CD4-positive, alpha-beta T cell (primary cell): ENCODE results near the gene CPNE2. TPM values are rescaled to one million over a fixed set of nuclear protein-coding genes. Genes with fewer than 3 reads are reported as not detected.

Experiments used
- ATAC-seq: fragments of 200-7000 bp; cut with Tn5 transposase; one replicate; pipeline ENCODE4 v1.10.0; 2022; ENCODE audit warnings: mild to moderate bottlenecking; ENCODE audit not compliant: poor library complexity
- CTCF ChIA-PET: fragments of 350-600 bp; sonication (Branson Sonifier 250); formaldehyde crosslinking; loops from one replicate; lab custom pipeline; 2021; ENCODE audit warnings: antibody characterized with exemption, inconsistent platforms; lab: Charles Lee
- POLR2A ChIA-PET: fragments of 350-600 bp; sonication (Branson Sonifier 250); formaldehyde crosslinking; loops from one replicate; lab custom pipeline; 2021; ENCODE audit warnings: antibody characterized with exemption, inconsistent platforms; lab: Charles Lee
- DNase-seq, 14 experiments: peaks; one replicate each; pipeline ENCODE4 v3.0.0-alpha.2; 2013 to 2020; ENCODE audit warnings: mixed read lengths in 2 of 14
- H3K27ac ChIP-seq, 2 donors: one replicate each; pipeline versions ENCODE4 v1.5.1 to v1.7.0; 2013; ENCODE audit warnings: low read length in 2 of 2, low read depth in 1 of 2, mild to moderate bottlenecking in 1 of 2
- H3K27me3 ChIP-seq, 2 experiments: 1 replicate in 1 of 2; 2 replicates in 1 of 2; pipeline versions ENCODE4 v1.6.1 to v1.7.0; 2013; ENCODE audit warnings: low read length in 2 of 2, control low read depth in 1 of 2, mild to moderate bottlenecking in 1 of 2, moderate library complexity in 1 of 2; ENCODE audit not compliant: insufficient read depth in 2 of 2, control insufficient read depth in 1 of 2
- H3K36me3 ChIP-seq: one replicate; pipeline ENCODE4 v1.6.1; 2013; ENCODE audit warnings: low read length, control low read depth; ENCODE audit not compliant: insufficient read depth
- H3K4me1 ChIP-seq: one replicate; pipeline ENCODE4 v1.6.1; 2013; ENCODE audit warnings: low read length, control low read depth; ENCODE audit not compliant: insufficient read depth
- H3K4me3 ChIP-seq: one replicate; pipeline ENCODE4 v1.5.1; 2013; ENCODE audit warnings: mild to moderate bottlenecking, low read length, moderate library complexity
- H3K9me3 ChIP-seq, 2 experiments: 1 replicate in 1 of 2; 2 replicates in 1 of 2; pipeline versions ENCODE4 v1.6.1 to v1.7.0; 2013; ENCODE audit warnings: low read length in 2 of 2, mild to moderate bottlenecking in 2 of 2, control low read depth in 1 of 2, moderate library complexity in 1 of 2; ENCODE audit not compliant: control insufficient read depth in 1 of 2, insufficient read depth in 1 of 2
- H3K27ac Mint-ChIP-seq: one replicate; pipeline ENCODE4 v1.8.0; 2020; ENCODE audit warnings: mixed read lengths
- H3K27me3 Mint-ChIP-seq: one replicate; pipeline ENCODE4 v1.8.0; 2021; ENCODE audit warnings: mixed read lengths
- H3K36me3 Mint-ChIP-seq: one replicate; pipeline ENCODE4 v1.8.0; 2021; ENCODE audit warnings: low read depth, mixed read lengths
- H3K4me1 Mint-ChIP-seq: one replicate; pipeline ENCODE4 v1.8.0; 2021; ENCODE audit warnings: low read depth, mixed read lengths
- H3K4me3 Mint-ChIP-seq: one replicate; pipeline ENCODE4 v1.8.0; 2020; ENCODE audit warnings: mild to moderate bottlenecking, mixed read lengths
- H3K9me3 Mint-ChIP-seq: one replicate; pipeline ENCODE4 v1.8.0; 2020; ENCODE audit warnings: mixed read lengths
- intact Hi-C, 2 experiments: fragments of 100-400 bp; cut with DNase I in 1 of 2; cut with micrococcal nuclease in 1 of 2; formaldehyde crosslinking; loops; one replicate each; pipeline versions ENCODE4 v1.15.1 to v1.9.0; 2023 to 2025; cut with DNase I, micrococcal nuclease
- total RNA-seq, 174 experiments: library from RNA in 2 of 174; stranded (reverse) in 2 of 174; gene quantifications; one replicate each; pipeline ENCODE4 v1.2.3 and lab custom pipeline; 2021 to 2026
- TF ChIP-seq, protein P1 (sequence below): fragments of 200-600 bp; IDR thresholded peaks from one replicate; pipeline ENCODE4 v1.8.0; 2022; ENCODE audit warnings: antibody characterized with exemption, mild to moderate bottlenecking

The CPNE2 gene
- total RNA-seq, 2 experiments from 2014 or later = 2.2 to 3.5 TPM

DNA sequence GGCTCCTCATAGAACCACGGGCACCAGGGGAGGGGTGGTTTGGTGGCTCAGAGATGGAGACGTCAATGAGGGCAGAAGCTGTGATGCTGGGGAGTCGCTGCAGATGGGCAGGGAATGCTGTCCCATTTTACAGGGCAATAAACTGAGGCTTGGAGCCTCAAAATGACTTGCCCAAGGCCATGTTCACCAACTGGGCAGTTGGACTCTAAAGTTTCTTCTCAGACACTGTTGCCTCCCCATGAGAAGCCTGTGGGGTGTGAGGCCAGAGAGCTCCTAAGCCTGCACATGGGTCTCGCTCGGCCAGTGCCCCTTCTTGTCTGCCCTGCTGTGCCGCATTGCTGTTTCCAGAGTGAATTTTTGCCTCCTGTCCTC lies 38.6 kb downstream of the CPNE2 start:
- H3K4me3 Mint-ChIP-seq = peak overlapping the region; percentile 15
- peak overlapping the region; percentile 88 for H3K27ac Mint-ChIP-seq
- intact Hi-C loops = no loop called here
- CTCF ChIA-PET = no interaction called here
- DNase-seq = no peak
- TF ChIP-seq, protein P1, sequence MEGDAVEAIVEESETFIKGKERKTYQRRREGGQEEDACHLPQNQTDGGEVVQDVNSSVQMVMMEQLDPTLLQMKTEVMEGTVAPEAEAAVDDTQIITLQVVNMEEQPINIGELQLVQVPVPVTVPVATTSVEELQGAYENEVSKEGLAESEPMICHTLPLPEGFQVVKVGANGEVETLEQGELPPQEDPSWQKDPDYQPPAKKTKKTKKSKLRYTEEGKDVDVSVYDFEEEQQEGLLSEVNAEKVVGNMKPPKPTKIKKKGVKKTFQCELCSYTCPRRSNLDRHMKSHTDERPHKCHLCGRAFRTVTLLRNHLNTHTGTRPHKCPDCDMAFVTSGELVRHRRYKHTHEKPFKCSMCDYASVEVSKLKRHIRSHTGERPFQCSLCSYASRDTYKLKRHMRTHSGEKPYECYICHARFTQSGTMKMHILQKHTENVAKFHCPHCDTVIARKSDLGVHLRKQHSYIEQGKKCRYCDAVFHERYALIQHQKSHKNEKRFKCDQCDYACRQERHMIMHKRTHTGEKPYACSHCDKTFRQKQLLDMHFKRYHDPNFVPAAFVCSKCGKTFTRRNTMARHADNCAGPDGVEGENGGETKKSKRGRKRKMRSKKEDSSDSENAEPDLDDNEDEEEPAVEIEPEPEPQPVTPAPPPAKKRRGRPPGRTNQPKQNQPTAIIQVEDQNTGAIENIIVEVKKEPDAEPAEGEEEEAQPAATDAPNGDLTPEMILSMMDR = no peak
- no peaks in the 10 kb centered on the region for H3K27me3 Mint-ChIP-seq
- Histone ChIP-seq H3K4me1 (peaks cover 99% of the 10 kb centered on the region), H3K27me3 (no peaks in the 10 kb centered on the region), H3K27ac (peak overlapping the region; percentile 18 to 55), H3K9me3 (no peaks in the 10 kb centered on the region), H3K4me3 (no peak overlapping the region), H3K36me3 (no peaks in the 10 kb centered on the region)
- H3K36me3 Mint-ChIP-seq = no peaks in the 10 kb centered on the region
- peaks cover 92% of the 10 kb centered on the region for H3K4me1 Mint-ChIP-seq
- ATAC-seq = no peak
- POLR2A ChIA-PET = no interaction called here
- no peaks in the 10 kb centered on the region for H3K9me3 Mint-ChIP-seq

DNA sequence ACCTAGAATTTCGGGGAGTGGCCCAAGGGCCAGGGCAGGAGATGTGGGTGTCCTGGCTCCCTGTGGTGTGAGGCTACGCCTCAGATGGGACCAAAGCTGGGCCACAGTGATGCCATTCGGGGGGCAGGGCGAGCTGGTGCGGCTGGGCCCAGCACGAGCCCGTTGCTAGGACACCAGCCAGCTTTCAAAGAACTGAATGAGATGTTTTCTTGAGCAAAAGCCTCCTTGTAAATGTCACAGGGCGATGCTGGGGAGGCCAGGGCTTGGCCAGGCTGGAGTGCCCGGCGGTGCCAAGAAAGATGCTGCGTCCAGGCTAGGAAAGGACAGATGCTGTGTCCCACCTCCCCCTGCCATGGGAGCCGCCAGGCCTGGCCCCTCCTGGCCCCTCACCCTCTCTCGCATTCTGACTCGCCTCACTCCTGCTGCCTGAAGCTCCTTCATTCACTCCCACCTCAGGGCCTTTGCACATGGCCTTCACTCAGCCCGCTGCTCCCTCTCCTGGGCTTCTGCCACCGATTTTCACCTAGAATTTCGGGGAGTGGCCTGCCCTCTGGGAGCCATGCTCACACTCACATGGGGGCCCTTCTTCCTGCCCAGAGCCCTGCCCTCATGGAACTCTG lies 39.1 kb downstream of the CPNE2 start:
- Mint-ChIP-seq H3K36me3 (no peaks in the 10 kb centered on the region), H3K27me3 (no peaks in the 10 kb centered on the region), H3K27ac (peak overlapping the region; percentile 88), H3K4me3 (peak overlapping the region; percentile 34), H3K4me1 (peaks cover 87% of the 10 kb centered on the region), H3K9me3 (no peaks in the 10 kb centered on the region)
- CTCF ChIA-PET = no interaction called here
- POLR2A ChIA-PET = no interaction called here
- no peaks in the 10 kb centered on the region for H3K27me3 ChIP-seq
- H3K9me3 ChIP-seq = no peaks in the 10 kb centered on the region
- TF ChIP-seq, protein P1 = no peak
- intact Hi-C loops = no loop called here
- no peaks in the 10 kb centered on the region for H3K36me3 ChIP-seq
- H3K4me1 ChIP-seq = peaks cover 99% of the 10 kb centered on the region
- no peak overlapping the region for H3K4me3 ChIP-seq
- peak overlapping the region; percentile 36 to 55 for H3K27ac ChIP-seq
- ATAC-seq (no peak), DNase-seq (no peak)

DNA sequence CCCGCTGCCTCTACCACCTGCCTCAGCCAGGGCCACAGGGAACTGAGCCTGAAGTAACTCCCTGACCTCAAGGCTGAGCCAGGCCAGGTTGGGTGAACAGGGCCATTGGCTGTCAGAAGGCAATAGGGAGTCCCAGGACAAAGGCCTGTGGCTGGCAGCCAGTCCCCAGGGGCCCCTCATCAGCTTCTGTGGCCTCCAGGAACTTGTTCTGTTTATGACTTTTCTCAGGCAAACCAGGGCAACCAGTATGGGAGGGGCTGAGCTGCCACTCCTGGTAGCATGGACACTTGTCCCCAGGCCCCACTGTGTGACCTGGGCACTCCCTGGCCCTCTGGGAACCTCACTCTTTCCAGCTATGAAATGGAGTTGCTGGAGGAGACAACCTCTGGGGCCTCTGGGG lies 40.1 kb downstream of the CPNE2 start:
- H3K27me3 ChIP-seq = no peaks in the 10 kb centered on the region
- Mint-ChIP-seq H3K4me1 (peaks cover 82% of the 10 kb centered on the region), H3K9me3 (no peaks in the 10 kb centered on the region), H3K4me3 (peak overlapping the region; percentile 45), H3K27me3 (no peaks in the 10 kb centered on the region), H3K27ac (peak overlapping the region; percentile 88), H3K36me3 (no peaks in the 10 kb centered on the region)
- TF ChIP-seq, protein P1 = no peak
- DNase-seq (no peak), ATAC-seq (no peak)
- intact Hi-C loops = no loop called here
- no peaks in the 10 kb centered on the region for H3K36me3 ChIP-seq
- POLR2A ChIA-PET = no interaction called here
- CTCF ChIA-PET = no interaction called here
- no peak overlapping the region for H3K4me3 ChIP-seq
- no peaks in the 10 kb centered on the region for H3K9me3 ChIP-seq
- H3K4me1 ChIP-seq = peaks cover 92% of the 10 kb centered on the region
- H3K27ac ChIP-seq = peak overlapping the region; percentile 33 to 44
